GM19467 (cell line): ENCODE data around the gene MOB3C.
"Not testable (repeated sequence)": the region's sequence is repeated elsewhere in the genome, so short reads cannot be mapped to it uniquely, and the experiment has no call there.

ENCODE experiments used
- ATAC-seq: cut with Tn5 transposase; IDR thresholded peaks from one replicate; pipeline ENCODE4 v1.9.1; 2021; ENCODE audit warnings: mild to moderate bottlenecking, moderate library complexity; ENCODE audit not compliant: unreplicated experiment

Gene MOB3C

GRCh38 chr1:46616277-46617107 is at the start of gene MOB3C:
Gene MOB3C, minus strand, starts transcription at chr1:46616811. Its CDS starts 3,490 bp downstream, at chr1:46613321.
- ATAC-seq: peak; percentile 65

DNA sequence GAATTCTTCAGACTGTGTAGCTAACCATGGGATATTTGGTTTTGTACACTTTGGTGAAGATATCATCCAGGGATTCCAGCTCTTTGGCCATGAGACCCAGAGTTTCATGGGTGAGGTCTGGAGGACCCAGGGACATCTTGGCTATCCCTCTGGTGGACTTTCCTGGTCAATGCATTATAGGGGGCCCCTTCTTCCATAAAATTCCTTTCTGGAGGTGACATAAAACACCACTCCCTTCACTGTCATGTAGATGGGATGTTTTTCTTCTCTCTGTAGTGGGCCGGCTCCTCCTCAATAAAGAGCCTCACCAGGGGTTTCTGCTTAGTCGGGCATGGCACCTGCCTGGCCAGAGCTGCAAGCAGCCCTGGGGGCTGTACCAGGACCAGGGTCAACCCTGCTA is 49.4 kb upstream of the MOB3C start:
- ATAC-seq: no peak

DNA sequence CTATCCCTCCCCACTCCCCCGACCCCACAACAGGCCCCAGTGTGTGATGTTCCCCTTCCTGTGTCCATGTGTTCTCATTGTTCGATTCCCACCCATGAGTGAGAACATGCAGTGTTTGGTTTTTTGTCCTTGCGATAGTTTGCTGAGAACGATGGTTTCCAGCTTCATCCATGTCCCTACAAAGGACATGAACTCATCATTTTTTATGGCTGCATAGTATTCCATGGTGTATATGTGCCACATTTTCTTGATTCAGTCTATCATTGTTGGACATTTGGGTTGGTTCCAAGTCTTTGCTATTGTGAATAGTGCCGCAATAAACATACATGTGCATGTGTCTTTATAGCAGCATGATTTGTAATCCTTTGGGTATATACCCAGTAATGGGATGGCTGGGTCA is 46.3 kb upstream of the MOB3C start:
- ATAC-seq: not testable (repeated sequence)

- not testable (repeated sequence) for ATAC-seq
Measured at GRCh38 chr1:46660116-46660515, 43.5 kb upstream of the MOB3C start.

GRCh38 chr1:46659307-46659870 is 42.8 kb upstream of the MOB3C start:
- ATAC-seq: no peak

- ATAC-seq: no peak
Measured at GRCh38 chr1:46657775-46658174, 41.2 kb upstream of the MOB3C start.

DNA sequence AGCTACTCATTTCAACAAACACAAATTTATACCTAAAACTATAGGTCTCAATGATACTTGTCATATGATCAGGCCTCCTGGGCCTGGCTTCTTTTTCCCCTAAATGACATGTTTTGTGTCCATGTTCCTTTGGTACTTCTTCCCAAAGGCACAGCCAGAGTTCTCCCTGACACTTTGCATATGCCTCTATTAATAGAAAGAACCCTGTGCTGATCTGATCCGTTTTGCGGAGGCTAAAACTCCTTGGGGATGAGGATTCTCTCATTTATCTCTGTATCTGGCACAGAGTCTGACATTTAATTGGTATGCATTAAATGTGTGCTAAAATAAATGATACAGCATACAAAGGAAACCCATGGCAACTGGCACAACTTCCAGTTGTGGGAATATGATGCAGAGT is 40.0 kb upstream of the MOB3C start:
- ATAC-seq: no peak

GRCh38 chr1:46655848-46656247 is 39.2 kb upstream of the MOB3C start:
- ATAC-seq: no peak

GRCh38 chr1:46654698-46655097 is 38.1 kb upstream of the MOB3C start:
- ATAC-seq: not testable (repeated sequence)

DNA sequence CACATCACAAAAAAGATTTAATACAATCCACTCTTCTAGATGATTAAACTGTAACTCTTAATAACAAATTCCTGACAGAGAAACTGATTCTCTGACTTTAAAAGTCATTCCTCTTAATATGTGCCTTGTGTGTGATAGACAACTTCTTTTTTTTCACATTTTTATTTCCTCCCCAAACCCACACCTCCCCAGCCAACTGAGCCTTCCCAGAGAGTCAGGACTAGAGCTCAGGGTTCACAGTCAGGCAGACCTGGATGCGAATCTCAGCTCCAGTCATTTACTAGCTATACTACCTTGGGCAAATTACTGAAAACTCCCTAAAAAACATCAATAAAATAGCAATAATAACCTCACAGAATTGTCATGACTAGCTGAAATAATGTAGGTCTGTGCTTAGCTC is 37.4 kb upstream of the MOB3C start:
- ATAC-seq: no peak

DNA sequence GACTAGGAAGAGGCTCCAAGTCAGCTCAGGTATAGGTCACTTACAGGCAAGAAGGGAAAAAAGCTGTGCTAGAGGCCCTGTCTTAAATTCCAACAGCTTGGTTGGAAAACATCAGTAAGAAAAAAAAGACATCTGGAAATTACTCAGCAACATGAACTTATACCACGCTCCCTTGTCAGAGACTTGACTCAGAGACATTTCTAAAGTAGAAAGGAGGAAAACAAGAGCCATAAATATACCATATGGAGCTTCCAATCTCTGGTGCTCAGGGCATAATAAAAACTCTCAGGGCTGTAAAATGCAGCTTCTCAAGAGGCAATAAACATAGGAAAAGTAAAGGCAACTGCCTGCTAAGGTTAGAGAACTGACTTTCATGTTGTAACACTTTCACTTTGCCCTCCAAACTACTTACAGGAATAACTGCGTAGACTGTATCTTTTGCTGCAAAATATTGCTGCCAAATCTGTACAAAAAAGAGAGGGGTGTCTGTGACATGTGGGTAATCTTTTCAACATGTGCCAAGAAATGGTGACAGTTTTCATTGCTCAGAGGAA is 36.9 kb upstream of the MOB3C start:
- ATAC-seq: no peak

GRCh38 chr1:46652321-46653100 is 35.9 kb upstream of the MOB3C start:
- no peak for ATAC-seq

GRCh38 chr1:46651152-46651551 is 34.5 kb upstream of the MOB3C start:
- ATAC-seq: not testable (repeated sequence)

DNA sequence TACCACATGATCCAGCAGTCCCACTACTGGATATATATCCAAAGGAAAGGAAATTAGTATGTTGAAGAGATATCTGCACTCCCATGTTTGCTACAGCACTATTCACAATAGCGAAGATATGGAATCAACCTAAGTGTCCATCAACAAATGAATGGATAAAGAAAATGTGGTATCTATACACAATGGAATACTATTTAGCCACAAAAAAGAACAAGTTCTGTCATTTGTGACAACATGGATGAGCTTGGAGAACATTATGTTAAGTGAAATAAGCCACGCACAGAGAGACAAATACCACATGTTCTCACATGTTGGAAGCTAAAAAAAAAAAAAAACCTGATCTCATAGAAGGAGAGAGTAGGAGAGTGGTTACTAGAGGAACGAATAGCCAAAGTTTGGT is 33.9 kb upstream of the MOB3C start:
- no peak for ATAC-seq

- no peak for ATAC-seq
Measured at GRCh38 chr1:46649764-46650163, 33.2 kb upstream of the MOB3C start.

- ATAC-seq: no peak
Measured at GRCh38 chr1:46647611-46648010, 31.0 kb upstream of the MOB3C start.

DNA sequence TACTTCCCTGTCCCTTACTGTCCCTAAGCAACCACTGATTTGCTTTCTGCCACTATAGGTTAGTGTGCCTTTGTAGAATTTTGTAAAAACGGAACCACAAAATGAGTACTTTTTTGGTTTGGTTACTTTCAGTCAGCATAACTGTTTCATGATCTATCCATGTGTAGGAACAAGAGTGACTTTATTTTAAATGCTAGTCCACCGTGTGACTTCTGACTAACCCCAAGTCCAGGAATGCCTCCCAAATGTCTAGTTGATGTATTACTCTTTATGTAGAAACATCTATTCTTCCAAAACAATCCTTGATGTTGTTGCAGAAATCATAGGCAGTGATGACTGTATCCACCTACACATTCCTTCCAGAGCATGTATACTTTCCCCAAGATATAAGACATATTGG is 30.2 kb upstream of the MOB3C start:
- ATAC-seq: no peak

DNA sequence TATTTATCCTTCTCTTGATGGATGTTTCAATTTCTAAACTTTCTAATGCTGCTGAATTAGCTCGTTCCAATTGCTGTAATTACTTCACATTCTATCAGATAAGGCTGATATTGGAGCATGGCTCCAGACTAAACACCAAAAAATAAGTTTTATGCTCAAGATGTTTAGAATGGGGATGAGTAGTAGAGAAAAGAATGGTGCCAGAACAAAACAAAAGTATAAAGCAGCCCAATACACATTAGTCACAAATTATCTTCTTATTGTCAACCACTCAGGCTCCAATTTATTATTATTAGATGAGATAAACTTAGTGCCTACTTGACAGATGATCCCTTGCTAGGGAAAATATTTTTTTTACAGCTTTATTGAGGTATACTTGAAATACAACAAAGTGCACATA is 29.7 kb upstream of the MOB3C start:
- ATAC-seq: no peak

DNA sequence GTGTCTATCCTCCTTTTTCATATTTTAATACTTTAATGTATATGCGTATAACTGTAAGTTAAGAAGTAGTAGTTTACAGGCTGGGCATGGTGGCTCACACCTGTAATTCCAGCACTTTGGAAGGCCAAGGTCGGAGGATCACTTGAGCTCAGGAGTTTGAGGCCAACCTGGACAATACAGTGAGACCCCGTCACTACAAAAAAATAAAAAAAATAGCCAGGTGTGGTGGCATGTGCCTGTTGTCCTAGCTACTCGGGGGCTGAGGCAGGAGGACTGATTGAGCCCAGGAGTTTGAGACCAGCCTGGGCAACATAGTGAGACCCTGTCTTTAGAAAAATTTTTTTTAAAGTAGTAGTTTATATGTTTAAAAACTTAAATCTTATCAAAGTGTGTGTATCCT is 29.2 kb upstream of the MOB3C start:
- no peak for ATAC-seq

- no peak for ATAC-seq
Measured at GRCh38 chr1:46643368-46643775, 26.8 kb upstream of the MOB3C start.

- no peak for ATAC-seq
Measured at GRCh38 chr1:46642115-46642680, 25.6 kb upstream of the MOB3C start.
